Endothelial cell of umbilical vein (primary cell): ENCODE results near the gene NHERF2. TPM values are rescaled to one million over a fixed set of nuclear protein-coding genes. Genes with fewer than 3 reads are reported as not detected.

Experiments
- BruUV-seq: library from RNA; stranded (reverse); fragments of 400-500 nt; replicated peaks from 2 replicates; lab custom pipeline; 2021; lab: Mats Ljungman, UMichigan
- CTCF ChIA-PET: fragments of 300-600, 350-600 bp; sonication (Branson Sonifier 250); formaldehyde crosslinking; loops from one replicate; lab custom pipeline; 2021; ENCODE audit warnings: antibody characterized with exemption, inconsistent platforms; lab: Charles Lee
- POLR2A ChIA-PET: fragments of 300-600, 350-600 bp; sonication (Branson Sonifier 250); formaldehyde crosslinking; loops from one replicate; lab custom pipeline; 2021; ENCODE audit warnings: antibody characterized with exemption, inconsistent platforms; lab: Charles Lee
- DNase-seq: peaks from one replicate; pipeline ENCODE4 v3.0.0-alpha.2; 2011; ENCODE audit warnings: low read depth, low spot score
- FAIRE-seq: peaks from 2 replicates; lab custom pipeline; 2011; peaks lifted over from hg19 to GRCh38; lab: Jason Lieb, UNC
- H2AFZ ChIP-seq: 2 replicates; pipeline ENCODE4 v1.6.0; 2012; ENCODE audit warnings: low read depth, low read length, control low read depth, inconsistent platforms
- H3K27ac ChIP-seq: 2 replicates; pipeline ENCODE4 v1.5.1; 2011; ENCODE audit warnings: low read depth, mild to moderate bottlenecking, control low read depth, low read length, moderate library complexity; ENCODE audit not compliant: insufficient read depth
- H3K27me3 ChIP-seq, 2 experiments: 2 replicates each; pipeline versions ENCODE4 v1.6.0 to v1.6.1; 2011; ENCODE audit warnings: low read length in 2 of 2, mixed read lengths in 1 of 2; ENCODE audit not compliant: control insufficient read depth in 2 of 2, insufficient read depth in 2 of 2
- H3K36me3 ChIP-seq, 2 experiments: 2 replicates in 1 of 2; 3 replicates in 1 of 2; pipeline ENCODE4 v1.5.1; 2011; ENCODE audit warnings: low read length in 2 of 2, mild to moderate bottlenecking in 1 of 2, moderate library complexity in 1 of 2; ENCODE audit not compliant: control insufficient read depth in 2 of 2, insufficient read depth in 2 of 2; ENCODE audit errors: extremely low read depth in 1 of 2
- H3K4me1 ChIP-seq: 3 replicates; pipeline ENCODE4 v1.5.1; 2011; ENCODE audit warnings: mild to moderate bottlenecking, low read length; ENCODE audit not compliant: control insufficient read depth, insufficient read depth; ENCODE audit errors: extremely low read depth
- H3K4me2 ChIP-seq: 2 replicates; pipeline ENCODE4 v1.6.1; 2011; ENCODE audit warnings: low read length, control low read depth, mixed read lengths; ENCODE audit not compliant: insufficient read depth
- H3K4me3 ChIP-seq, 3 experiments: fragments of 200-600 bp in 1 of 3; sonication (generic), shearing (Covaris generic) in 1 of 3; replicated peaks in 1 of 3; 2 replicates each; pipeline ENCODE4 v1.5.1; 2011 to 2016; ENCODE audit warnings: control low read depth in 3 of 3, low read length in 3 of 3, mild to moderate bottlenecking in 2 of 3, inconsistent platforms in 1 of 3, low read depth in 1 of 3, moderate library complexity in 1 of 3; ENCODE audit not compliant: insufficient read depth in 1 of 3
- H3K79me2 ChIP-seq: 2 replicates; pipeline ENCODE4 v1.6.0; 2012; ENCODE audit warnings: low read length, inconsistent platforms; ENCODE audit not compliant: control insufficient read depth, insufficient read depth
- H3K9ac ChIP-seq: replicated peaks from 2 replicates; pipeline ENCODE3; 2011; ENCODE audit warnings: low read length, control low read depth; ENCODE audit not compliant: insufficient read depth; ENCODE audit errors: extremely low read depth
- H3K9me1 ChIP-seq: replicated peaks from 3 replicates; pipeline ENCODE4 v1.6.0; 2011; ENCODE audit warnings: mild to moderate bottlenecking, low read length; ENCODE audit not compliant: control insufficient read depth, insufficient read depth; ENCODE audit errors: extremely low read depth
- H3K9me3 ChIP-seq: replicated peaks from 2 replicates; pipeline ENCODE4 v1.5.1; 2012; ENCODE audit warnings: low read length, inconsistent platforms; ENCODE audit not compliant: control insufficient read depth, insufficient read depth
- H4K20me1 ChIP-seq: replicated peaks from 2 replicates; pipeline ENCODE3; 2011; ENCODE audit warnings: mild to moderate bottlenecking, low read length; ENCODE audit not compliant: control insufficient read depth, insufficient read depth; ENCODE audit errors: extremely low read depth
- EZH2 ChIP-seq: IDR thresholded peaks from 2 replicates; pipeline ENCODE4 v1.6.1; 2012; ENCODE audit warnings: borderline replicate concordance, low read depth, mild to moderate bottlenecking, moderate library complexity, low read length, inconsistent platforms; ENCODE audit not compliant: severe bottlenecking
- FOS ChIP-seq: IDR thresholded peaks from 2 replicates; pipeline ENCODE4 v1.6.1; 2011; ENCODE audit warnings: mild to moderate bottlenecking, low read length, moderate library complexity, borderline replicate concordance; ENCODE audit not compliant: insufficient read depth
- GATA2 ChIP-seq: IDR thresholded peaks from 2 replicates; pipeline ENCODE4 v1.7.0; 2011; ENCODE audit warnings: low read depth, mild to moderate bottlenecking, moderate library complexity, mixed read lengths, low read length; ENCODE audit not compliant: insufficient read length, insufficient read depth
- JUN ChIP-seq: IDR thresholded peaks from 2 replicates; pipeline ENCODE4 v1.6.1; 2011; ENCODE audit warnings: borderline replicate concordance, low read depth; ENCODE audit not compliant: insufficient read length, insufficient read depth
- MYC ChIP-seq: IDR thresholded peaks from one replicate; pipeline ENCODE4 v1.6.1; 2011; ENCODE audit warnings: mild to moderate bottlenecking, low read depth, low read length
- POLR2A ChIP-seq: IDR thresholded peaks from 2 replicates; pipeline ENCODE4 v1.6.1; 2012; ENCODE audit warnings: low read depth, mild to moderate bottlenecking, control low read depth, low read length
- POLR2AphosphoS5 ChIP-seq: IDR thresholded peaks from 2 replicates; pipeline ENCODE4 v1.6.1; 2012; ENCODE audit warnings: low read depth, mild to moderate bottlenecking, control low read depth, low read length, moderate library complexity; ENCODE audit not compliant: insufficient read depth
- dilution Hi-C: fragments of 300-500 bp; cut with MboI; formaldehyde crosslinking; loops from one replicate; pipeline ENCODE4 v1.15.0; 2019; ENCODE audit warnings: low sequenced_read_pairs; ENCODE audit not compliant: extremely low pct_ligation_motif_present
- intact Hi-C: fragments of 100-400 bp; cut with micrococcal nuclease; formaldehyde crosslinking; loops from one replicate; pipeline ENCODE4 v1.10.0; 2022
- polyA plus RNA-seq, 4 experiments: library from polyadenylated mRNA; depleted of rRNA in 3 of 4; stranded (reverse) in 3 of 4; unstranded in 1 of 4; fragments of >200 nt; gene quantifications; 2 replicates each; pipeline versions ENCODE4 v1.2.1 to v1.2.3, GENCODE V29; 2011 to 2012; ENCODE audit warnings: missing spikeins in 1 of 4
- total RNA-seq: library from RNA; stranded (reverse); gene quantifications from 2 replicates; pipeline ENCODE4 v1.2.3, GENCODE V29; 2021
- TF ChIP-seq, protein P1 (sequence below), 2 donors: IDR thresholded peaks; 1 replicate in 1 of 2; 2 replicates in 1 of 2; pipeline ENCODE4 v1.5.1; 2011; ENCODE audit warnings: low read length in 2 of 2, mild to moderate bottlenecking in 2 of 2, moderate library complexity in 2 of 2, control low read depth in 1 of 2, inconsistent platforms in 1 of 2, low read depth in 1 of 2; ENCODE audit not compliant: insufficient read depth in 1 of 2; ENCODE audit errors: extremely low read depth in 1 of 2
- TF ChIP-seq, protein P2 (sequence below): IDR thresholded peaks from 2 replicates; pipeline ENCODE4 v1.6.1; 2011; ENCODE audit not compliant: insufficient read depth, insufficient read length

Gene NHERF2
- total and polyA plus RNA-seq, 2 donors (not counting 3 experiments of a cell fraction or from before 2014, with no cell fraction given), result 65.2 to 71.2 TPM

DNA sequence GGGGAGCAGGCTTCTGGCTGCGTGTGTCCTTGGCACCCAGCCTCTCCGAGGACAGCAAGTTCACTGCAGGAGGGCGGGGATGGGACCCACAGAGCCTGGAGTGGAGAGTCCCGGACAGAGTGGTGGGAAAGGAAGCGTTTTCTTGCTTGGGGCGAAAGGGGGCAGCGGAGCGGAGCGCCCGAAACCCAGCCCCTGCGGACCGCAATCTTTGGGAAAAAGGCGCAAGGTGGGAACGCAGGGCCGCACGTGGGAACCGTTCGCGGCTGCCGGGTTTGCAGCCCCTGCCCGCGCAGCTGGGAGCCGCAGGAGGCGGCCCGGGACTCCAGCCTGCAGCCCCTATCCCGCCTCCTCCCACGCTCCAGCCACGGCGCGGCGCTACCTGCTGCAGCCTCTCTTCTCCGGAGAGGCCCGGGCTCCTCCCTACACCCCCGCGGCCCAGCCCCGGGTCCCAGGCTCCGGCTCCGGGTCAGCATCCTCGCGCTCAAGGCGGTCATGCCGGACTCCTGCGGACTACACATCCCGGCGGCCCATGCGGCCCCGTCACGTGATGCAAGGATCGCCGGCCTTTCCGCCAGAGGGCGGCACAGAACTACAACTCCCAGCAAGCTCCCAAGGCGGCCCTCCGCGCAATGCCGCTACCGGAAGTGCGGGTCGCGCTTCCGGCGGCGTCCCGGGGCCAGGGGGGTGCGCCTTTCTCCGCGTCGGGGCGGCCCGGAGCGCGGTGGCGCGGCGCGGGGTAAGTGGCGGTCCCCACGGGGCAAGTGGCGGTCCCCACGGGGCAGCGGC lies 20.8 kb downstream of the NHERF2 start, which contains the start of the genes NTHL1 and TSC2:
TSS of gene NTHL1 (minus strand) at position 505 of the 786 bp plus-strand sequence. CDS start at position 494, 11 bp downstream.
TSS of gene TSC2 (plus strand) at position 656 of the 786 bp plus-strand sequence. CDS start 631 bp downstream, outside the sequence.
- H3K4me1 ChIP-seq, result peaks cover 35% of the 10 kb centered on the region
- POLR2A ChIA-PET, result interaction anchor here (1.1 to 2.4 kb wide), 2 partner anchors 83 to 108 kb away, joined by 4 to 7 read pairs; partner anchors contain the start of genes RPS2 and TRAF7
- no peaks in the 10 kb centered on the region for H4K20me1 ChIP-seq
- H3K9me3 ChIP-seq, result no peaks in the 10 kb centered on the region
- H3K27me3 ChIP-seq, result no peaks in the 10 kb centered on the region
- peak within 1 kb of the TSS; percentile 81 for H2AFZ ChIP-seq
- peaks cover 10% of the 10 kb centered on the region for H3K79me2 ChIP-seq
- H3K4me3 ChIP-seq, result peak within 1 kb of the TSS; percentile 67 to 82 (median 72)
- peak within 1 kb of the TSS; percentile 72 for H3K9ac ChIP-seq
- dilution Hi-C loops, result loop anchor here (25.0 kb wide), 1 partner anchor 115 kb away; the partner anchor contains the start of gene TRAF7
- H3K9me1 ChIP-seq, result no peaks in the 10 kb centered on the region
- intact Hi-C loops, result loop anchor here (1.0 to 2.0 kb wide), 3 partner anchors 14 to 108 kb away; partner anchors contain the start of gene TRAF7
- H3K27ac ChIP-seq, result no peak within 1 kb of the TSS
- TF ChIP-seq EZH2 (no peak), FOS (no peak), JUN (no peak), POLR2A (peak; percentile 88), POLR2AphosphoS5 (peak; percentile 88), GATA2 (no peak), MYC (no peak)
- TF ChIP-seq, protein P1, sequence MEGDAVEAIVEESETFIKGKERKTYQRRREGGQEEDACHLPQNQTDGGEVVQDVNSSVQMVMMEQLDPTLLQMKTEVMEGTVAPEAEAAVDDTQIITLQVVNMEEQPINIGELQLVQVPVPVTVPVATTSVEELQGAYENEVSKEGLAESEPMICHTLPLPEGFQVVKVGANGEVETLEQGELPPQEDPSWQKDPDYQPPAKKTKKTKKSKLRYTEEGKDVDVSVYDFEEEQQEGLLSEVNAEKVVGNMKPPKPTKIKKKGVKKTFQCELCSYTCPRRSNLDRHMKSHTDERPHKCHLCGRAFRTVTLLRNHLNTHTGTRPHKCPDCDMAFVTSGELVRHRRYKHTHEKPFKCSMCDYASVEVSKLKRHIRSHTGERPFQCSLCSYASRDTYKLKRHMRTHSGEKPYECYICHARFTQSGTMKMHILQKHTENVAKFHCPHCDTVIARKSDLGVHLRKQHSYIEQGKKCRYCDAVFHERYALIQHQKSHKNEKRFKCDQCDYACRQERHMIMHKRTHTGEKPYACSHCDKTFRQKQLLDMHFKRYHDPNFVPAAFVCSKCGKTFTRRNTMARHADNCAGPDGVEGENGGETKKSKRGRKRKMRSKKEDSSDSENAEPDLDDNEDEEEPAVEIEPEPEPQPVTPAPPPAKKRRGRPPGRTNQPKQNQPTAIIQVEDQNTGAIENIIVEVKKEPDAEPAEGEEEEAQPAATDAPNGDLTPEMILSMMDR (IDR thresholded peaks at IDR 0.05; ENCODE audit: extremely low read depth in 1 of 2, insufficient read depth in 1 of 2, low read depth in 1 of 2, low read length in 2 of 2), result peak in 1 of 2 donors; percentile 35
- TF ChIP-seq, protein P2, sequence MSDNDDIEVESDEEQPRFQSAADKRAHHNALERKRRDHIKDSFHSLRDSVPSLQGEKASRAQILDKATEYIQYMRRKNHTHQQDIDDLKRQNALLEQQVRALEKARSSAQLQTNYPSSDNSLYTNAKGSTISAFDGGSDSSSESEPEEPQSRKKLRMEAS, result peak; percentile 95
- CTCF ChIA-PET, result interaction anchor here (0.6 to 3.7 kb wide), 11 partner anchors 9 to 204 kb away, joined by 3 to 28 read pairs (median 4); partner anchors contain the start of gene ECI1
- FAIRE-seq (peak; percentile 94), DNase-seq (peak; percentile 97)
- no TSS peak for BruUV-seq
- H3K36me3 ChIP-seq, result peaks cover 0 to 7% of the 10 kb centered on the region in 2 experiments
- H3K4me2 ChIP-seq, result peak within 1 kb of the TSS; percentile 97
